Peyer's patch (tissue), 4 donors: Measurements from ENCODE around the gene GIMD1.

Experiments
- POLR2A ChIP-seq, 2 donors: fragments of 450-650 bp; IDR thresholded peaks; one replicate each; pipeline ENCODE4 v1.5.1; 2017; ENCODE audit warnings: antibody characterized with exemption in 2 of 2, mild to moderate bottlenecking in 2 of 2, moderate library complexity in 2 of 2
- TF ChIP-seq, protein P1 (sequence below), 6 experiments: fragments of 450-650 bp in 4 of 6; fragments of 200-600 bp in 2 of 6; sonication (generic) in 1 of 6; IDR thresholded peaks; one replicate each; pipeline ENCODE4 v1.5.1; 2017 to 2019; ENCODE audit warnings: antibody characterized with exemption in 6 of 6, mild to moderate bottlenecking in 3 of 6, moderate library complexity in 1 of 6

DNA sequence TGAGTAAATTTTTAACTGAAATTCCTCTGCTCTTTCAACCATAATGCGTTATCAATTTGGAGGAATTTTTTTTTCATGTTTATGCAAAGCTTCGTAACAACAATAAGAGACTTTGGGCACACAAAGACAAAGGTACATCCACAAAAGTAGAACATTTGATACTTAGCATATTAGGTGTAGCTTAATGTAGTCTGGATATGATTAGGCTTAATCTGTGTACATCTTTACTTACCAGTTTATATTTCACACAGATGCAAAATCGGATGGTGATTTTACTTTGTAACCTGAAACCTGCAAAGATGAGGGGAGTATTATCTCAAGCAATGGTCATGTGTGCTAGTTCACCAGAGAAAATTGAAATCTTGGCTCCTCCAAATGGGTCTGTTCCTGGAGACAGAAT is 32.0 kb downstream of the GIMD1 start:
- TF ChIP-seq, protein P1, sequence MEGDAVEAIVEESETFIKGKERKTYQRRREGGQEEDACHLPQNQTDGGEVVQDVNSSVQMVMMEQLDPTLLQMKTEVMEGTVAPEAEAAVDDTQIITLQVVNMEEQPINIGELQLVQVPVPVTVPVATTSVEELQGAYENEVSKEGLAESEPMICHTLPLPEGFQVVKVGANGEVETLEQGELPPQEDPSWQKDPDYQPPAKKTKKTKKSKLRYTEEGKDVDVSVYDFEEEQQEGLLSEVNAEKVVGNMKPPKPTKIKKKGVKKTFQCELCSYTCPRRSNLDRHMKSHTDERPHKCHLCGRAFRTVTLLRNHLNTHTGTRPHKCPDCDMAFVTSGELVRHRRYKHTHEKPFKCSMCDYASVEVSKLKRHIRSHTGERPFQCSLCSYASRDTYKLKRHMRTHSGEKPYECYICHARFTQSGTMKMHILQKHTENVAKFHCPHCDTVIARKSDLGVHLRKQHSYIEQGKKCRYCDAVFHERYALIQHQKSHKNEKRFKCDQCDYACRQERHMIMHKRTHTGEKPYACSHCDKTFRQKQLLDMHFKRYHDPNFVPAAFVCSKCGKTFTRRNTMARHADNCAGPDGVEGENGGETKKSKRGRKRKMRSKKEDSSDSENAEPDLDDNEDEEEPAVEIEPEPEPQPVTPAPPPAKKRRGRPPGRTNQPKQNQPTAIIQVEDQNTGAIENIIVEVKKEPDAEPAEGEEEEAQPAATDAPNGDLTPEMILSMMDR (IDR thresholded peaks at IDR 0.05), result no peak
- TF ChIP-seq POLR2A (IDR thresholded peaks at IDR 0.05), result no peak
